MM.1S (cell line): ENCODE results near the gene SMOC1.

Source experiments
- DNase-seq: peaks from one replicate; pipeline ENCODE4 v3.0.0-alpha.2; 2015
- H2AFZ ChIP-seq: fragments of 300-600 bp; sonication (generic); 2 replicates; pipeline ENCODE4 v1.6.0; 2016; ENCODE audit warnings: antibody characterized with exemption, low read length
- H3F3A ChIP-seq: fragments of 300-600 bp; sonication (generic); 2 replicates; pipeline ENCODE4 v1.6.1; 2016; ENCODE audit warnings: mild to moderate bottlenecking, antibody characterized with exemption, low read length, moderate library complexity, mixed read lengths; ENCODE audit not compliant: insufficient read depth
- H3K27ac ChIP-seq: fragments of 300-600 bp; sonication (generic); 2 replicates; pipeline ENCODE4 v1.5.1; 2016; ENCODE audit warnings: mild to moderate bottlenecking, low read length
- H3K27me3 ChIP-seq: fragments of 300-600 bp; sonication (generic); replicated peaks from 2 replicates; pipeline ENCODE4 v1.6.0; 2016; ENCODE audit warnings: low read length; ENCODE audit not compliant: insufficient read depth
- H3K36me3 ChIP-seq: fragments of 300-600 bp; sonication (generic); replicated peaks from 2 replicates; pipeline ENCODE4 v1.6.1; 2016; ENCODE audit warnings: mild to moderate bottlenecking, low read length, mixed read lengths; ENCODE audit not compliant: insufficient read depth
- H3K4me1 ChIP-seq: fragments of 300-600 bp; sonication (generic); 2 replicates; pipeline ENCODE4 v1.6.1; 2016; ENCODE audit warnings: low read length, mixed read lengths
- H3K4me2 ChIP-seq: fragments of 300-600 bp; sonication (generic); 2 replicates; pipeline ENCODE4 v1.6.0; 2016; ENCODE audit warnings: low read depth, low read length
- H3K4me3 ChIP-seq: fragments of 300-600 bp; sonication (generic); 2 replicates; pipeline ENCODE4 v1.5.1; 2016; ENCODE audit warnings: low read length, mixed read lengths
- H3K79me2 ChIP-seq: fragments of 300-600 bp; sonication (generic); 2 replicates; pipeline ENCODE4 v1.6.1; 2016; ENCODE audit warnings: mixed run types, low read length, mixed read lengths
- H3K9ac ChIP-seq: fragments of 300-600 bp; sonication (generic); 2 replicates; pipeline ENCODE4 v1.6.1; 2016; ENCODE audit warnings: low read length, mixed read lengths
- H3K9me2 ChIP-seq: fragments of 300-600 bp; sonication (generic); replicated peaks from 2 replicates; pipeline ENCODE4 v1.6.1; 2016; ENCODE audit warnings: mild to moderate bottlenecking, low read length, mixed read lengths; ENCODE audit not compliant: insufficient read depth
- H3K9me3 ChIP-seq: fragments of 300-600 bp; sonication (generic); replicated peaks from 2 replicates; pipeline ENCODE4 v1.6.1; 2016; ENCODE audit warnings: mild to moderate bottlenecking, low read length, mixed read lengths; ENCODE audit not compliant: insufficient read depth
- H4K20me1 ChIP-seq: fragments of 300-600 bp; sonication (generic); 2 replicates; pipeline ENCODE4 v1.6.1; 2016; ENCODE audit warnings: mild to moderate bottlenecking, low read length, moderate library complexity, mixed read lengths; ENCODE audit not compliant: insufficient read depth
- EZH2 ChIP-seq: fragments of 300-600 bp; sonication (generic); optimal IDR thresholded peaks from 2 replicates; pipeline ENCODE3; 2017; ENCODE audit warnings: low read depth, mild to moderate bottlenecking, antibody characterized with exemption, low read length, mixed read lengths
- EZH2phosphoT487 ChIP-seq: fragments of 300-600 bp; sonication (generic); IDR thresholded peaks from 2 replicates; pipeline ENCODE4 v1.6.1; 2018; ENCODE audit warnings: antibody characterized with exemption, low read length
- TF ChIP-seq, protein P1 (sequence below): fragments of 300-600 bp; sonication (generic); IDR thresholded peaks from 2 replicates; pipeline ENCODE4 v1.5.1; 2016; ENCODE audit warnings: antibody characterized with exemption, low read length, mixed read lengths

Gene SMOC1

DNA sequence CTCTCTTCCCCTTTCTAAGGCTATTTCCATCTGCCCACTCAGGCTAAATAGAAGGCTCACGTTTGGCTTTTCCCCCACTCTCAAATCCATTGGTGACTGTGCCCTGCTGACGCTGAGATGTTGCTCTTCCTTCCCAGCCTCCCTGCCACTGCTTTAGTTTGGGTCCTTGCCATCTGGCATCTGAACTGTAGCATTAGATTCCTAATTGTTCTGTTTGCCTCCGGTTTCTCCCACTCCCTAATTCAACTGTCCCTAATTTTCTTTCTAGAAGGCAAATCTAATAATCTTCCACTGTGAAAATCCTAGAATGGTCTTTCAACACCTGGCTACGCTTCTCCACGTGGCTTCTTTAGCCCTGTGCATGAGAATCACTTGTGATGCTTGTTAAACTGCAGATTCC lies 37.6 kb upstream of the SMOC1 start:
- no peak overlapping the region for H3K9ac ChIP-seq
- H3K4me1 ChIP-seq: no peaks in the 10 kb centered on the region
- no peaks in the 10 kb centered on the region for H3F3A ChIP-seq
- H3K9me2 ChIP-seq: no peaks in the 10 kb centered on the region
- no peak for DNase-seq
- H3K4me3 ChIP-seq: no peak overlapping the region
- no peaks in the 10 kb centered on the region for H3K36me3 ChIP-seq
- no peaks in the 10 kb centered on the region for H4K20me1 ChIP-seq
- H2AFZ ChIP-seq: no peak overlapping the region
- no peak overlapping the region for H3K4me2 ChIP-seq
- TF ChIP-seq EZH2phosphoT487 (no peak), EZH2 (no peak)
- TF ChIP-seq, protein P1, sequence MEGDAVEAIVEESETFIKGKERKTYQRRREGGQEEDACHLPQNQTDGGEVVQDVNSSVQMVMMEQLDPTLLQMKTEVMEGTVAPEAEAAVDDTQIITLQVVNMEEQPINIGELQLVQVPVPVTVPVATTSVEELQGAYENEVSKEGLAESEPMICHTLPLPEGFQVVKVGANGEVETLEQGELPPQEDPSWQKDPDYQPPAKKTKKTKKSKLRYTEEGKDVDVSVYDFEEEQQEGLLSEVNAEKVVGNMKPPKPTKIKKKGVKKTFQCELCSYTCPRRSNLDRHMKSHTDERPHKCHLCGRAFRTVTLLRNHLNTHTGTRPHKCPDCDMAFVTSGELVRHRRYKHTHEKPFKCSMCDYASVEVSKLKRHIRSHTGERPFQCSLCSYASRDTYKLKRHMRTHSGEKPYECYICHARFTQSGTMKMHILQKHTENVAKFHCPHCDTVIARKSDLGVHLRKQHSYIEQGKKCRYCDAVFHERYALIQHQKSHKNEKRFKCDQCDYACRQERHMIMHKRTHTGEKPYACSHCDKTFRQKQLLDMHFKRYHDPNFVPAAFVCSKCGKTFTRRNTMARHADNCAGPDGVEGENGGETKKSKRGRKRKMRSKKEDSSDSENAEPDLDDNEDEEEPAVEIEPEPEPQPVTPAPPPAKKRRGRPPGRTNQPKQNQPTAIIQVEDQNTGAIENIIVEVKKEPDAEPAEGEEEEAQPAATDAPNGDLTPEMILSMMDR: no peak
- no peaks in the 10 kb centered on the region for H3K9me3 ChIP-seq
- no peaks in the 10 kb centered on the region for H3K79me2 ChIP-seq
- no peak overlapping the region for H3K27ac ChIP-seq
- no peaks in the 10 kb centered on the region for H3K27me3 ChIP-seq

- Histone ChIP-seq H2AFZ (no peak overlapping the region), H3K27me3 (no peaks in the 10 kb centered on the region), H3K9ac (no peak overlapping the region), H3K4me3 (no peak overlapping the region), H3K27ac (no peak overlapping the region), H3K79me2 (no peaks in the 10 kb centered on the region), H3K4me2 (no peak overlapping the region), H3K9me2 (no peaks in the 10 kb centered on the region), H3F3A (no peaks in the 10 kb centered on the region), H3K36me3 (no peaks in the 10 kb centered on the region), H4K20me1 (no peaks in the 10 kb centered on the region), H3K4me1 (no peaks in the 10 kb centered on the region), H3K9me3 (no peaks in the 10 kb centered on the region)
- TF ChIP-seq EZH2phosphoT487 (no peak), EZH2 (no peak)
- TF ChIP-seq, protein P1: no peak
- no peak for DNase-seq
Observed at GRCh38 chr14:69842686-69843420, 36.4 kb upstream of the SMOC1 start.

- Histone ChIP-seq H3K4me3 (no peak overlapping the region), H4K20me1 (no peaks in the 10 kb centered on the region), H3K79me2 (no peaks in the 10 kb centered on the region), H3K4me1 (no peaks in the 10 kb centered on the region), H3K9me3 (no peaks in the 10 kb centered on the region), H3F3A (no peaks in the 10 kb centered on the region), H2AFZ (no peak overlapping the region), H3K9ac (no peak overlapping the region), H3K9me2 (no peaks in the 10 kb centered on the region), H3K27ac (no peak overlapping the region), H3K4me2 (no peak overlapping the region), H3K27me3 (no peaks in the 10 kb centered on the region), H3K36me3 (no peaks in the 10 kb centered on the region)
- DNase-seq: no peak
- TF ChIP-seq, protein P1: no peak
- TF ChIP-seq EZH2: no peak
- TF ChIP-seq EZH2phosphoT487: no peak
Observed at GRCh38 chr14:69844171-69844570, 35.0 kb upstream of the SMOC1 start.
